ENCODE data around the gene LRRC59. TPM values are rescaled to one million over a fixed set of nuclear protein-coding genes. Genes with fewer than 3 reads are reported as not detected.

LRRC59 gene
- total RNA-seq: 10 to 100 TPM; 32.4 to 38.8 (median 35.2) TPM
- 100 to 1,000 TPM in 1 of 3 donors, 10 to 100 TPM in 2; 78.1 to 116 (median 84.6) TPM for polyA plus RNA-seq

DNA sequence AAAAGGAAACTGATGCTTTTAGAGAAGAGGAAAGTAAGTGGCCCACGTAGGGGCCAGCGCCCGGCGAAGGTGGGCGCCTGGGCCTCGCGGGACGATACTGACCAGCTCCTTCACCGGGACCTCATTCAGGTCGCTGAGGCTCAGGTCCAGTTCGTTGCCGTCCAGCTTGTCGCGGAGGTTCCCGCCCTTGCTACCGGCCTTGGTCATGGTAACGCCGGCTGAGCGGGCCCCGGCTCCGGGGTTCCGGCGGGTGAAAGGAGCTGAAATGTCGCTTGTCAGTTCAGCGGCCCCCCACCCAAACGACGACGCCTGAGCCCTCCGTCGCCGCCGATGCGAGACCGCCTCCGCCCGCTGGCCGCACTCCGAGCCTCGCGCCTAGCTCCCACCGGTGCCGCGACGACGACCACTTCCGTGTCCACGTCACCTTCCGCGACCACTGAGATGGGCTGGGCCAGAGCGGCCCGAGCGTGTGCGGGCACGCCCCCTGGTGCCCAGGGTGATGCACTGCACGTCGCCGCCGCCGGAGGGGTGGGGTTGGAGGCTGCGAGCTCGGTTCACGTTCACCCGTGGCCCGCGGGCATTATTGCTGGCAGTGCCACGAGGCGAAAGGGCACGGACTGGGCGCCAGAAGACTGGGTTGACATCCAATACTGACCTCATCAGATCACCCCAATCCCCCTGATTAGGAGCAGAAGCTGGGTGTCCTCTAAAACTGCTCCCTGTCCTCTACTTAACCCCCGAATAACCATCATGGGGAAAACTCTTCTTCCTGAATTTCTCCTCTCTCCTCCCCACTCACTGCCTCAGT is at the start of gene LRRC59:
LRRC59 (minus strand) TSS at position 413 of the 808 bp plus-strand sequence; CDS start at position 207, 206 bp downstream.
- peaks cover 0 to 27% (median 23%) of the 10 kb centered on the region in 4 donors for H3K36me3 ChIP-seq
- peak within 1 kb of the TSS; percentile 68 to 97 (median 78) for H3K4me3 ChIP-seq
- peak; percentile 93 for DNase-seq
- intact Hi-C loops (cut with DNase I): no loop called here
- peak within 1 kb of the TSS; percentile 80 to 82 (median 82) for H3K27ac ChIP-seq
- H3K9me3 ChIP-seq: no peaks in the 10 kb centered on the region
- H3K4me1 ChIP-seq: peaks cover 0 to 28% (median 24%) of the 10 kb centered on the region in 4 donors
- 0 to 1% methylated on average over 70 of the region's 70 CpGs for whole genome bisulfite sequencing, 2 donors
- H3K27me3 ChIP-seq: no peaks in the 10 kb centered on the region
- peak; percentile 86 to 96 (median 92) for TF ChIP-seq POLR2AphosphoS5 (IDR thresholded peaks at IDR 0.05)
- TF ChIP-seq, protein P1, sequence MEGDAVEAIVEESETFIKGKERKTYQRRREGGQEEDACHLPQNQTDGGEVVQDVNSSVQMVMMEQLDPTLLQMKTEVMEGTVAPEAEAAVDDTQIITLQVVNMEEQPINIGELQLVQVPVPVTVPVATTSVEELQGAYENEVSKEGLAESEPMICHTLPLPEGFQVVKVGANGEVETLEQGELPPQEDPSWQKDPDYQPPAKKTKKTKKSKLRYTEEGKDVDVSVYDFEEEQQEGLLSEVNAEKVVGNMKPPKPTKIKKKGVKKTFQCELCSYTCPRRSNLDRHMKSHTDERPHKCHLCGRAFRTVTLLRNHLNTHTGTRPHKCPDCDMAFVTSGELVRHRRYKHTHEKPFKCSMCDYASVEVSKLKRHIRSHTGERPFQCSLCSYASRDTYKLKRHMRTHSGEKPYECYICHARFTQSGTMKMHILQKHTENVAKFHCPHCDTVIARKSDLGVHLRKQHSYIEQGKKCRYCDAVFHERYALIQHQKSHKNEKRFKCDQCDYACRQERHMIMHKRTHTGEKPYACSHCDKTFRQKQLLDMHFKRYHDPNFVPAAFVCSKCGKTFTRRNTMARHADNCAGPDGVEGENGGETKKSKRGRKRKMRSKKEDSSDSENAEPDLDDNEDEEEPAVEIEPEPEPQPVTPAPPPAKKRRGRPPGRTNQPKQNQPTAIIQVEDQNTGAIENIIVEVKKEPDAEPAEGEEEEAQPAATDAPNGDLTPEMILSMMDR (IDR thresholded peaks at IDR 0.05): peak; percentile 91 to 95 (median 92)
- TF ChIP-seq POLR2A (IDR thresholded peaks at IDR 0.05): peak; percentile 60 to 67
- TF ChIP-seq EP300 (IDR thresholded peaks at IDR 0.05): no peak

DNA sequence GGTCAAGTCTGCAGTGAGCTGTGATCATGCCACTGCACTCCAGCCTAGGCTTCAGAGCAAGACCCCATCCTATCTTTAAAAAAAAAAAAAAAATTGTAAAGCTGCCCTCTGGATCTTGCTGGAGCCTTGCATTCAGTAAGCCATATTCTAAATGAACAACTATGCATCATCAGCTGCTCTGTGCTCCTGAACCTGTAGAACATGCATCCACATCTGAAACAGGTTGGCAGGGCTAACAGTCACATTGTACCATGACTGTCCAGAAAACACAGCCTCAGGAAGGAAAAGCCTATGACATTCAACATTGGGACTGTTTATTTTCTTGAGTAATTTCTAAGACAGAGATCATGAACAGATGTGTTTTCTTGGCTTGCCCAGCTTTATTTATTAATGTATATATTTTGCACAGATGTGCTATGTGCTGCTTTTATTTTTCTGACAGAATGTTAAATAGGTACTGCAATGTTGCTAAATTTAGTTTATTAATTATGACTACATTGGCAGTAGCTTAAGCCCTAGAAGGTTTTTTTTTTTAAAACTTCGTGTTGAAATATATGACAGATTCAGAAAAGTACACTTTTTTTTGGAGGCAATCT is 48.5 kb upstream of the LRRC59 start:
- TF ChIP-seq POLR2A (IDR thresholded peaks at IDR 0.05) (no peak), EP300 (IDR thresholded peaks at IDR 0.05) (no peak), POLR2AphosphoS5 (IDR thresholded peaks at IDR 0.05) (no peak)
- TF ChIP-seq, protein P1 (IDR thresholded peaks at IDR 0.05): no peak
- Histone ChIP-seq H3K4me1 (no peaks in the 10 kb centered on the region), H3K27me3 (no peaks in the 10 kb centered on the region), H3K27ac (no peak overlapping the region), H3K36me3 (no peaks in the 10 kb centered on the region), H3K9me3 (no peaks in the 10 kb centered on the region), H3K4me3 (no peak overlapping the region)
- WGBS, 2 donors: 18 to 37% methylated on average over 1 of the region's 1 CpG
- intact Hi-C loops (cut with DNase I): no loop called here
- DNase-seq: no peak

DNA sequence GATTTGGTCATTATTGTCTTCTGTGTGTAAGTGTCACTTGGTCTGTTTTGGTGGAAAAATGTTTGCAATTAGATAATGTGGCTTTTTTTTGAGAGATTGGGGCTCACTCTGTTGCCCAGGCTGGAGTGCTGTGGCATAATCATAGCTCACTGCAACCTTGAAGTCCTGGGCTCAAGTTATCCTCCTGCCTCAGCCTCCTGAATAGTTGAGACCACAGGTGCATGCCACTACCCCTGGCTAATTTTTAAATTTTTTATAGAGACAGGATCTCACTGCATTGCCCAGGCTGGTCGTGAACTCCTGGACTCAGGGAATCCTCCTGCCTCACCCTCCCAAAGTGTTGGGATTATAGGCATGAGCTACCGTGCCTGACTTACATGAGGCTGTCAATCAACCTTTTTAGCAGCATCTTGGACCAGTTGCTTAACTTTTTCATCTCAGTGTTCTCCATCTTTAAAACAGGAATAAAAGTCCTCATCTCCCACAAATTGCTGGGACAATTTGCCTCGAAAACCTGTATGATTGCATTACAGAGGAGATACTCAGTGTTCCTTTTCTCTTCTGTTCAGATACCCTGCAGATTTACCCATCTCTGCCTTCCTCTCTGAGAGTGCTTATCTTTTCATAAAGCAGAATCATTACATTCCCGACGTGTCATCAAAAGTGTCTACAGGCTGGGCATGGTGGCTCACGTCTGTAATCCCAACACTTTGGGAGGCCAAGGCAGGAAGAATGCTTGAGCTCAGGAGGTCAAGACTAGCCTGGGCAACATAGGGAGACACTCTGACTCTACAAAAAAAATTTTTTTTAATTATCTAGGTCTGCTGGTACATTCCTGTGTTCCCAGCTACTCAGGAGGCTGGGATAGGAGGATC is 47.8 kb upstream of the LRRC59 start:
- WGBS, 2 donors: 85 to 93% methylated on average over 6 of the region's 6 CpGs
- DNase-seq: no peak
- TF ChIP-seq POLR2AphosphoS5 (IDR thresholded peaks at IDR 0.05) (no peak), POLR2A (IDR thresholded peaks at IDR 0.05) (no peak), EP300 (IDR thresholded peaks at IDR 0.05) (no peak)
- TF ChIP-seq, protein P1 (IDR thresholded peaks at IDR 0.05): no peak
- H3K9me3 ChIP-seq: no peaks in the 10 kb centered on the region
- H3K4me1 ChIP-seq: no peaks in the 10 kb centered on the region
- H3K27me3 ChIP-seq: no peaks in the 10 kb centered on the region
- no peak overlapping the region for H3K27ac ChIP-seq
- no peak overlapping the region for H3K4me3 ChIP-seq
- intact Hi-C loops (cut with DNase I): no loop called here
- H3K36me3 ChIP-seq: no peaks in the 10 kb centered on the region

DNA sequence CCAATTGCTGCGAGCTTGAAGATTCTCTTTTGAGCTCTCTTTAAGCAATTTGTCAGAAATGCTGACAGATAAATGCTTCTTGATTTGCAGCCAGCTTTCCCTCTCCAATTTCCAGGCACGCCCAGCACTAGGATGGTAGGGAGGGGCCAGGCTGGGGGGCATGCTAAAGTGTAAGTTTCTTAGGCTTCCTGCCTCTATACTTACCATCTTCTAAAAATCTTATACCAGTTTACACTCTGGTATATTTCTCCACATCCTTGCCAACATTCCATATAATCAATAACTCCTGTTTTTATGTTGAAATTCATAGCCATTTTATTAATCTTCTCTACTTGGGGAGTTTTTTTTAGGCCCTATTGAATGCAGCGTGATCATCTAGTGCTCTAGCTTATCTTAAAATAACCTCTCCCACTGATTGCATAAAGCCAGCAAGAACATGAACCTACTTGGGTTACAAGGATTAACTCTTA is 46.2 kb upstream of the LRRC59 start:
- intact Hi-C loops (cut with DNase I): no loop called here
- H3K4me1 ChIP-seq: no peaks in the 10 kb centered on the region
- no peaks in the 10 kb centered on the region for H3K36me3 ChIP-seq
- H3K27ac ChIP-seq: no peak overlapping the region
- no peaks in the 10 kb centered on the region for H3K9me3 ChIP-seq
- H3K4me3 ChIP-seq: no peak overlapping the region
- DNase-seq: no peak
- TF ChIP-seq POLR2A (IDR thresholded peaks at IDR 0.05) (no peak), POLR2AphosphoS5 (IDR thresholded peaks at IDR 0.05) (no peak), EP300 (IDR thresholded peaks at IDR 0.05) (no peak)
- TF ChIP-seq, protein P1 (IDR thresholded peaks at IDR 0.05): no peak
- H3K27me3 ChIP-seq: no peaks in the 10 kb centered on the region
- WGBS, 2 donors: 12 to 45% methylated on average over 3 of the region's 3 CpGs

Measured in sigmoid colon (tissue), 7 donors.